HEK293T (cell line): ENCODE measurements around the gene CFAP126.

Source experiments
- ARNT ChIP-seq: fragments of 450-650 bp; IDR thresholded peaks from 2 replicates; pipeline ENCODE4 v1.6.1; 2017; ENCODE audit warnings: mild to moderate bottlenecking
- CTBP1 ChIP-seq: fragments of 450-650 bp; IDR thresholded peaks from 2 replicates; pipeline ENCODE4 v1.6.1; 2016; ENCODE audit warnings: borderline replicate concordance
- ELF4 ChIP-seq: fragments of 450-650 bp; IDR thresholded peaks from 2 replicates; pipeline ENCODE4 v1.6.1; 2017; ENCODE audit warnings: antibody characterized with exemption
- FOXA1 ChIP-seq: fragments of 450-650 bp; IDR thresholded peaks from 2 replicates; pipeline ENCODE4 v1.6.1; 2016; ENCODE audit warnings: mild to moderate bottlenecking
- FOXK2 ChIP-seq: fragments of 450-650 bp; IDR thresholded peaks from 2 replicates; pipeline ENCODE4 v1.6.1; 2016; ENCODE audit warnings: mild to moderate bottlenecking
- LEF1 ChIP-seq: fragments of 450-650 bp; IDR thresholded peaks from 2 replicates; pipeline ENCODE4 v1.6.1; 2017; ENCODE audit warnings: mild to moderate bottlenecking, borderline replicate concordance
- NFRKB ChIP-seq: fragments of 450-650 bp; IDR thresholded peaks from 2 replicates; pipeline ENCODE4 v1.6.1; 2016; ENCODE audit warnings: mild to moderate bottlenecking, moderate library complexity
- PKNOX1 ChIP-seq: fragments of 450-650 bp; IDR thresholded peaks from 2 replicates; pipeline ENCODE4 v1.6.1; 2016
- SP1 ChIP-seq: fragments of 450-650 bp; IDR thresholded peaks from 2 replicates; pipeline ENCODE4 v1.6.1; 2017
- SUZ12 ChIP-seq: fragments of 450-650 bp; IDR thresholded peaks from 2 replicates; pipeline ENCODE4 v1.6.1; 2016; ENCODE audit warnings: mild to moderate bottlenecking
- TARDBP ChIP-seq: fragments of 450-650 bp; IDR thresholded peaks from 2 replicates; pipeline ENCODE4 v1.6.1; 2016
- ZNF384 ChIP-seq: fragments of 450-650 bp; IDR thresholded peaks from 2 replicates; pipeline ENCODE4 v1.6.1; 2016

DNA sequence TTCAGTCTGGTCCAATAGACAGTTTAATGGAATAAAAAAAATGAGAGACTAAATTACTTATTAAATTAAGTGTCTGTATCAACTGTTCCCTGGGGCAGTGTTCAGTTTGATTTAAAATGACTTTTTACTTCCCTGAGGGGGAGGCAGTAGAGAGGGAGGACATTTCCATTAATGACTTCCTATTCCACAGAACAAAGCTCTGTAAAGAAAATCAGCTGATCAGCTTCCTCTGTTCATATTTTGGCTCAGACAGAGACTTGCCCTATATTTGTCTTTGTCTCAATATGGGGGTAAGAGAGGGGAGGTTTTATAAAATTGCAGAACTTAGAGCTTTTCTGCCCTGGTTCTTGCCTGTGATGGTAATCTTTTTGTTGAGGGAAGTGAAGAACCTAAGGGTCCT, 8.4 kb downstream of the CFAP126 start:
- TF ChIP-seq ELF4 (no peak), CTBP1 (no peak), PKNOX1 (no peak), SP1 (no peak), FOXA1 (no peak), ZNF384 (no peak), FOXK2 (no peak), TARDBP (no peak), LEF1 (no peak), ARNT (no peak), NFRKB (no peak), SUZ12 (no peak)
